Measurements from ENCODE around the gene AKAP17A.

The AKAP17A gene

GRCh38 chrX:1599791-1600405 lies 8.5 kb downstream of the AKAP17A start:
- Histone ChIP-seq H2AFZ (ENCODE audit: low read depth, low read length, severe bottlenecking) (no peak overlapping the region), H3K4me3 (ENCODE audit: insufficient read depth, low read length, poor library complexity, severe bottlenecking) (no peak overlapping the region), H3K36me3 (ENCODE audit: low read length) (no peaks in the 10 kb centered on the region), H4K20me1 (ENCODE audit: low read depth, low read length) (no peaks in the 10 kb centered on the region), H3K27me3 (ENCODE audit: low read length) (no peaks in the 10 kb centered on the region), H3K9me3 (ENCODE audit: insufficient read depth, low read length) (no peaks in the 10 kb centered on the region), H3K9me2 (replicated peaks; ENCODE audit: insufficient read depth, low read length) (no peaks in the 10 kb centered on the region), H3K9ac (ENCODE audit: low read length) (no peak overlapping the region), H3K27ac (ENCODE audit: low read depth, low read length) (no peak overlapping the region), H3F3A (ENCODE audit: insufficient read depth) (no peaks in the 10 kb centered on the region), H3K4me2 (ENCODE audit: low read depth, low read length, poor library complexity, severe bottlenecking) (no peak overlapping the region), H3K79me2 (ENCODE audit: insufficient read depth, low read length) (no peaks in the 10 kb centered on the region)
- no peak for TF ChIP-seq EZH2phosphoT487 (conservative IDR thresholded peaks at IDR 0.05; ENCODE audit: low read length)
- no peak for TF ChIP-seq CTCF (IDR thresholded peaks at IDR 0.05; ENCODE audit: insufficient read depth, low read length, poor library complexity, severe bottlenecking)

- no peak overlapping the region for H3K27ac ChIP-seq (ENCODE audit: low read depth, low read length)
- H3F3A ChIP-seq (ENCODE audit: insufficient read depth) = no peaks in the 10 kb centered on the region
- no peak overlapping the region for H3K4me3 ChIP-seq (ENCODE audit: insufficient read depth, low read length, poor library complexity, severe bottlenecking)
- H3K4me2 ChIP-seq (ENCODE audit: low read depth, low read length, poor library complexity, severe bottlenecking) = no peak overlapping the region
- no peaks in the 10 kb centered on the region for H3K9me2 ChIP-seq (replicated peaks; ENCODE audit: insufficient read depth, low read length)
- H3K9ac ChIP-seq (ENCODE audit: low read length) = no peak overlapping the region
- H4K20me1 ChIP-seq (ENCODE audit: low read depth, low read length) = no peaks in the 10 kb centered on the region
- no peaks in the 10 kb centered on the region for H3K9me3 ChIP-seq (ENCODE audit: insufficient read depth, low read length)
- H2AFZ ChIP-seq (ENCODE audit: low read depth, low read length, severe bottlenecking) = no peak overlapping the region
- no peak for TF ChIP-seq EZH2phosphoT487 (conservative IDR thresholded peaks at IDR 0.05; ENCODE audit: low read length)
- no peak for TF ChIP-seq CTCF (IDR thresholded peaks at IDR 0.05; ENCODE audit: insufficient read depth, low read length, poor library complexity, severe bottlenecking)
- no peaks in the 10 kb centered on the region for H3K79me2 ChIP-seq (ENCODE audit: insufficient read depth, low read length)
- no peaks in the 10 kb centered on the region for H3K36me3 ChIP-seq (ENCODE audit: low read length)
- no peaks in the 10 kb centered on the region for H3K27me3 ChIP-seq (ENCODE audit: low read length)
These were observed 9.1 kb downstream of the AKAP17A start for GRCh38 chrX:1600406-1601050.

- Histone ChIP-seq H3K9ac (ENCODE audit: low read length) (no peak overlapping the region), H3K4me2 (ENCODE audit: low read depth, low read length, poor library complexity, severe bottlenecking) (no peak overlapping the region), H3F3A (ENCODE audit: insufficient read depth) (no peaks in the 10 kb centered on the region), H4K20me1 (ENCODE audit: low read depth, low read length) (no peaks in the 10 kb centered on the region), H2AFZ (ENCODE audit: low read depth, low read length, severe bottlenecking) (no peak overlapping the region), H3K9me2 (replicated peaks; ENCODE audit: insufficient read depth, low read length) (no peaks in the 10 kb centered on the region), H3K27me3 (ENCODE audit: low read length) (no peaks in the 10 kb centered on the region), H3K27ac (ENCODE audit: low read depth, low read length) (no peak overlapping the region), H3K9me3 (ENCODE audit: insufficient read depth, low read length) (no peaks in the 10 kb centered on the region), H3K79me2 (ENCODE audit: insufficient read depth, low read length) (no peaks in the 10 kb centered on the region), H3K36me3 (ENCODE audit: low read length) (no peaks in the 10 kb centered on the region), H3K4me3 (ENCODE audit: insufficient read depth, low read length, poor library complexity, severe bottlenecking) (no peak overlapping the region)
- TF ChIP-seq EZH2phosphoT487 (conservative IDR thresholded peaks at IDR 0.05; ENCODE audit: low read length) (no peak), CTCF (IDR thresholded peaks at IDR 0.05; ENCODE audit: insufficient read depth, low read length, poor library complexity, severe bottlenecking) (no peak)
These were observed 9.8 kb downstream of the AKAP17A start for GRCh38 chrX:1601051-1601767.

All from SU-DHL-6 (cell line).